Adipose tissue (tissue), 3 donors: ENCODE data around the gene NR2C2AP. TPM values are rescaled to one million over a fixed set of nuclear protein-coding genes. Genes with fewer than 3 reads are reported as not detected.
"Not testable (repeated sequence)": the region's sequence is repeated elsewhere in the genome, so short reads cannot be mapped to it uniquely, and the experiment has no call there.

ENCODE experiments used
- H3K27ac ChIP-seq: one replicate; pipeline ENCODE4 v1.5.1; 2013; ENCODE audit warnings: low read depth, low read length
- WGBS, 3 donors: extraction: QIAGEN DNeasy Blood & Tissue Kit; methylation state at CpG; one replicate each; pipeline ENCODE4 v1.1.7; 2013; 5-methylcytosine and 5-hydroxymethylcytosine counted together
- polyA plus RNA-seq, 3 donors: library from polyadenylated mRNA; stranded (reverse); fragments of 200-250 nt; gene quantifications; one replicate each; pipeline ENCODE4 v1.2.3, GENCODE V29; 2013
- donor health status: healthy with polysubstance abuse.
- donor health status: Bipolar disorder and iron deficiency.
- donor health status: healthy.

NR2C2AP gene
- polyA plus RNA-seq, 3 donors, result 9.3 to 16.0 (median 15.5) TPM

DNA sequence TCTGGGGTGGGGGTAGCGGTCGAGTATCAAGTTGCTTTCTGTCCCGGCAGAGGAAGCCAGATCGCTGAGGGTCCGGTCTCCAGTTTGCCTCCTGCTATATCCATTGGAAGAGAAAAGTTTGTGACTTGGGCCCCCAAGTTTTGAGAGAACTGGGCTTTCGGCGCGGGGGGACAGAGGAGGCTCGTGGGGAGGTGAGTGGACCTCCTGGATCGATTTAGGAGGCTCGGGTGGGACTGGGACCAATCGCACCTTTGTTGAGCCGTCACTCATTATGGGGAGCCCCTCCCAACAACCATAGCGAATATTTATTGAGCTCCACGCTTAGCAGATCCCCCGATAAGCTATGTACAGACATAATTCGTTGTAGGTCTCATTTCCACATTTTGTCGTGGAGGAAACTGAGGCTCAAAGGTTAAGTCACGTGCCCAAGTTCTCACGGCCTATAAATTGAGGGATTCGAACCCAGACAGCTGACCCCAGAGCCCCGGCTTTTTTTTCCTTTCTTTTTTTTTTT, 10.2 kb downstream of the NR2C2AP start:
- H3K27ac ChIP-seq, result no peak overlapping the region
- WGBS, 3 donors, result 0 to 2% (median 1%) methylated on average over 22 of the region's 22 CpGs

DNA sequence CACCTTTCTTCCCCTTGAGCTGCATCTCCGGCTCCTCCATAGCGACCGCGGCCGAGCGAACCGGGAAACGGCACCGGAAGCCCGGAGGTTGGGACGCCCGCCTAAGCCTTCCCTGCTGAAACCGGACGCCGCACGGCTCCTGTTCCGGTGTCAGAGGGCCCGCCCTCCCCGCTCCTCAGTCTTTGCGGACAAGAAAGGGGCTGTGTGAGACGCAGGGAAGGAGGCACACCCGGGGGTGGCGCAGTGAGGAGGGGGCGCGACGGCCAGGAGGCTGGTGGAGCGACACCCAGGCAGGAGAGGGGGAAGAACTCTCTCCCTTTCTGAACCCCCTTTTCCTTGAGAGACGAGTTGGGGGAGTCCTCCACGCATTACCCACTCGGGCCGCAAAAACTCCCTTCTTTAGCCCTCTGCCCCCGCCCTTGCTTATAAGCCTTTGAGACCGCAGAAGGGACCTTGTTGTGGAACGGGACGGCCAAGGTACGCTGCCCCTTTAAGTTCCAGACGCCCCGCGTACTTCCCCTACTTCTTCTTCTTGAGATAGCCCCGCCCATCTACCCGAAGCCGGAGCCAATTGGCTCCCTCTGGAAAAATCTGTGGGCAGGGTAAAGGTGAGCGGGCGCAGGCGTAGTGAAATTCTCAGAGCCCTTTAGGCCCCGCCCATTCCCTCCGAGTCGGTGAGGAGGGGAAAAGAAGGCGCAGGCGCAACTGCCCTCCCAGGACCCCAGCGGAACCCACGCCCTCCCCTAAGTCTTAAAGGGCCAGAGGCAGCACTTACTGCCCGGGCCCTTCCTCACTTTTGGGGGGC, 10.9 kb downstream of the NR2C2AP start, which contains the start of the genes BORCS8 and RFXANK:
Gene BORCS8, minus strand, starts transcription at position 75 of the 805 bp plus-strand sequence. Its CDS starts 35 bp downstream, at position 40.
Gene RFXANK, plus strand, starts transcription at position 181 of the 805 bp plus-strand sequence. CDS start 1,689 bp downstream, outside the sequence.
- WGBS, 3 donors, result 0 to 1% (median 1%) methylated on average over 53 of the region's 53 CpGs
- peak within 1 kb of the TSS; percentile 14 for H3K27ac ChIP-seq

DNA sequence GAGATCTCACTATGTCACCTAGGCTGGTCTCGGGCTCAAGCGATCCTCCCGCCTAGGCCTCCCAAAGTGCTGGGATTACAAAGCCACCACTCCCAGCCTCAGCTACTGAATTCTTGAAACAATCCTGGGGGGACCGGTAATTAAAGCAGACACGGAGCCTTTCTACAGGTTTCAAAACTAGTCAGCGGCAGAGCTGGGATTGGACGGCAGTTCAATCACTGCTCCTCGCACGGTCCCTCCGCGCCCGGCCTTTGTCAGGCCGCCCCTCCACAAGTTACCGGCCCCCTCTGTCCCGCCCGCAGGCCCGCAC, 11.5 kb downstream of the NR2C2AP start:
- no peak overlapping the region for H3K27ac ChIP-seq
- WGBS, 3 donors, result 0% methylated on average over 17 of the region's 17 CpGs

DNA sequence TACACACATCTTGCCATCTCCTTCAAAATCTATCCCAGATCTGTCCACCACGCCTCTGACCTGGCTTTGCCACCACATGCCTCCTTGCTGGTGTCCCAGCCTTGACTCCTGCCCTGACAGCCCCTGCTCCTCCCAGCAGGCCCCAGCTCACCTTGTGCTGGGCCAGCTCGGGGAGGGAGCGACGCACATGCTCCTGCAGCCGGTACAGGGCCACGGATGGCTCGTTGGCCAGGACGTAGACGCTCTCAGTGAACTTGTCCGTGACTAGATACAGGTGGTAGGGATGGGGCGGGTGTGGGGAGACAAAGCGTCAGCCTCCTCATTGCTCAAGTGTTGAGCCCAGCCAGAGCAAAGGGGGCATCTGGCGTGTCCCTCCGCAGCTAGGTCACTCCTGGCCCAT, 16.5 kb downstream of the NR2C2AP start:
- WGBS, 3 donors, result 93 to 97% (median 96%) methylated on average over 14 of the region's 14 CpGs
- H3K27ac ChIP-seq, result peak overlapping the region; percentile 84

DNA sequence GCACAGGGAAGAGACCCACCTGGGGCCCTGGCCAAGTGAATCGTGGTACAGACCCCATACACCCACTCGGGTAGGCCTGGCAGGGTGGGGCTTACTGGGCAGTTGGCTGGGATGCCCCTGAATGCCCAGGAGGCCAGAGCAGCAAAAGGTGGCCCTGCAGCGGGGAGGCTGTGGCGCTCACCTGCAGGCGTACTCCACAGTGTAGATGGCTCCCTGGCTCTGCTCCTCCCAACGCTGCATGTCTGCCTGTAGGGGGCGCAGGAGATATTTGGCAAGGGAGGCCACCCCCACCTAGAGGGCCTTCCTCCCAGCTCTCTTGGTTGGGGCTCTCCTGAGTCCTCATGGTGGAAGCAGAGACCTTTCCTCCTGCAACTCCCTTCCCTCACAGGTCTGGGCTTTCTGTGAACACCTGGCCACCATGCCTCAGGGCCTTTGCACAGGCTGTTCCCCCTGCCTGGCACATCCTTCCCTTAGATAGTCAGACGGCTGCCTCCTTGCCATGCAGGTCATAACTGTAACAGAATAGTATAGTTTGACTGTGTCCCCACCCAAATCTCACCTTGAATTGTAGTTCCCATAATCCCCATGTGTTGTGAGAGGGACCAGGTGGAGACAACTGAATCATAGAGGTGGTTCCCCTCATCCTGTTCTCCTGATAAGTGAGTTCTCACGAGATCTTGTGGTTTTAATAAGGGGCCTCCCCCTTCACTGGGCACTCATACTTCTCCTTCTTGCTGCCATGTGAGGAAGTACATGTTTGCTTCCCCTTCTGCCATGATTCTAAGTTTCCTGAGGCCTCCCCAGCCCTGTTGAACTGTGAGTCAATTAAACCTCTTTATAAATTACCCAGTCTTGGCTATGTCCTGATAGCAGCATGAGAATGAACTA, 17.1 kb downstream of the NR2C2AP start:
- WGBS, 3 donors, result 58 to 69% (median 67%) methylated on average over 9 of the region's 9 CpGs
- H3K27ac ChIP-seq, result peak overlapping the region; percentile 84

DNA sequence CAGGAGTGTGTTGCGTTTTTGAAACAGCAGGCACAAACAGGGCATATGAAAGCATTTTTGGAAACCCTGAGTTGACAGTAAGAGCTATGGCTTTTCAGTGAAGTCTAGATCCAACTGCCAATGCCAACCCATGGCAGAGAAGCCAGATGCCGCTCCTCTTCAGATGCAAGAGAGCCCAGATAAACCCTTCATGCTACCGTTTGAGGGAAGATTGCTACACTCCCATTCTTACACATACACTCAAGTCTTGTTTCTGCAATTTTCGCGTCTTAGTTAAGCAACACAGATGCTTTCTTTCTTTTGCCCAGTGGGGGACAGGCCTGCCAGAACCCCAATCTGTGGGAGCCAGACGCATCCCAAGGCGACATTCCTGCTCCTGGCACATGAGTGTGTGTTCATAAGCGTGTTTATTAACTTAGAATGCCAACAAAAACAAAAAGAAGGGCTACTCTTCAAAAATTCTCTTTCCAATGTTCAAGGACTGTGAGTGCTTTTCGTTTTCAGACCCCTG, 21.7 kb downstream of the NR2C2AP start:
- H3K27ac ChIP-seq, result no peak overlapping the region
- 66 to 88% (median 77%) methylated on average over 9 of the region's 9 CpGs for WGBS, 3 donors

DNA sequence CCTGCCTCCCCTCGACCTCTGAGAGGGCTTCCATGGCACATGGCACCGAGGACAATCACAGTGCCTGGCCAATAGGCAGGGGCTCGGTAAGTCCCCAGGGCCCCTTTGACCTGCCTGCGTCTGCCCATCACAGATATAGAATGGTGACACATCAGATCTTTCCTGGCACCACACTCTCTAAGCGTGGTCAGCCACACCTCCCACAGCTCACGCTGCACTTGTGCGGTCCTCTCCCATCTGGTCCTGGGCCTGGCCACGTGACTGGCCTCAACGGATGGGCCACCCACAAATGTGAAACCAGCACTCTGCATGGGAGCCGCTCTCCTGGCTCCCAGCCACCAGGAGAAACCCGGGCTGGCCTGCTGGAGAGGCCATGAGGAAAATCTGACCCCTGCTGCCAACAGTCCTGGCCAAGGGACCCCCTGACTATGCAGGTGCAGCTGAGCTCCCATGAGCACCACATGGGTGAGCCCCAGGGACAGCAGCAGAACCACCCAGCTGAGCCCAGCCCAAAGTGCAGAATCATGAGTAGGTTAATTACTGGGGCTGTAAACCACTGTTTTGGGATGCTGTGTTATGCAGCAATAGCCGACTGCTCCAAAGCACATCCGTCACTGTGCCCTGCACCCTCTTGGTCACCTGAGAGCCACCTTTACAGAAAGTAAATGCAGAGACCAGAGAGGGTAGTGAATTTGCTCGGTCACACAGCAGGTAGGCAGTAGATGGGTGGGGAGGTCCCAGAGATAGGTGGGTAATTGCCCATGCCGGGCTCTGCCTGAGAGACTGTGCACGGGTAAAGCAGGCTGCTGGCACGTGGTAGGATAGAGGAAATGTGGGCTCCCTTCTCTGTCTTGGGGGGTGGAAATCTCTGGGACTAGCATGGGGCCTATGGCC, 23.4 kb downstream of the NR2C2AP start:
- 88 to 89% (median 88%) methylated on average over 17 of the region's 17 CpGs for WGBS, 3 donors

DNA sequence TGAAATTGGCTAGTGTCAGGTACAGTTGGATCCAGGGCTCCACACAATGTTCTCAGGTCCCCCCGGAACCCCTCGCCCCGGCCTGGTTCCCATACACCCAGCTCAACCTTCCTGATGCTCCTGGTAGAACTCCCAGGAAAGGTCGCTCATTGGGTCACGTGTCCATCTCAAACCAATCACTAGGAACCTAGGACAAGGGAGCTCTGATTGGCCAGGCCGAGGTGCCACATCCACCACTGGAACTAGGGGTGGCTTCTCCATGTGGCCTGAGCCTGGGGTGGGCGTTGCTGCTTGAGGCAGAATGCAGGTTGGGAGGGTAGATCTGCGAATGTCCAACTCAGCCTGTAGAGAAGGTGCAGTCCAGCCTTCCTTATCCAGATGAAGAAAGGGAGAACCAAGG, 26.3 kb downstream of the NR2C2AP start:
- WGBS, 3 donors, result 87 to 92% (median 89%) methylated on average over 8 of the region's 8 CpGs
- H3K27ac ChIP-seq, result no peak overlapping the region

More for the DNA sequence above, 23.4 kb downstream of the NR2C2AP start:
- no peak overlapping the region for H3K27ac ChIP-seq

DNA sequence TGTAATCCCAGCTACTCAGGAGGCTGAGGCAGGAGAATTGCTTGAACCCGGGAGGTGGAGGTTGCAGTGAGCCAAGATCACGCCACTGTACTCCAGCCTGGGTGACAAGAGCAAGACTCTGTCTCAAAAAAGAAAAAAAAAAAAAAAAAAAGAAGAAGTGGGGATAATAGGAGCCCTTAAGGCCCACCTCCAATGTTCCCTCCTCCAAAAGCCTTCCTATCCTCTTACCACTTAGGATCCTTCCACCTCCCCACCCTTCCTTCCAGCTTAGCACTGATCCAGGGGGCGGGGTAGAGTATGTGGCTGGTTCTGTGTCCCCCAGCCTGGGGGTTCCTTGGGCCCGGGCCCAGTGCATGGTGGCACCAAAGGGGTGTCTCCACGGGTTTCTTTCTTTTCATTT, 30.0 kb downstream of the NR2C2AP start:
- 84 to 90% (median 89%) methylated on average over 4 to 5 of the region's 5 CpGs for WGBS, 3 donors
- H3K27ac ChIP-seq, result not testable (repeated sequence)

DNA sequence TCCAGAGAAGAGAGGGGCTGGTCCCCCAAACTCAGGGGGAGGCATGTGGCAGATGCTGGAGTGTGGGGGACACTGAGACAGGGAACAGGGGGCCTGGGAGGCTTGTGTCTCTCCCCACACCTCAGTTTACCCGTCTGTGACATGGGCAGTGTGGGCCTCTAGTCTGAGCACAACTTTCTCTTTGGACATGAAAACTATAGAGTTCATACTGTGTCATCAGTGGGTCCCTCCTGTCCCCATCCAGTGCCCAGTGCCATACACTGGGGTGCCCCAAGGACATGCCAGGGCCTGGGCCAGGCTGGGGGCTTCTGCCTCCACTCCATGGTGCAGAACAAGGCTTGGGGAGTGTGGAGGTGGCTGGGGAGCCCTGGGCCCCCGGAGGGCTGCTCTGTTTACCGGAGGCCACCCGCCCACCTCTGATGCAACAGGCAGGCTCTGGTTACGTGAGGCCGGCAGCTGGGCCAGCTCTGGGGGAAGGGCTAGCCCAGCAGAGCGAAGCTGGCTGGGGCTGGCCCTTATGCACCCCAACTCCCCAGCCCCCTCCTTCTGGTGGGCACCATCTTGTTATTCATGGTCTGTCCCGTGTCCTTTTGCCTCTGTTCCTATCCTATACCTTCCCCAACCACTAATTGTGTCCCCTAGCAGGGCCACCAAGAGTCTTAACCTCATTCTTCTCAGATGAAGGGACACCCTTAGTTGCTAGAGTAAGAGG, 31.2 kb downstream of the NR2C2AP start:
- 45 to 69% (median 52%) methylated on average over 7 to 8 of the region's 8 CpGs for WGBS, 3 donors
- no peak overlapping the region for H3K27ac ChIP-seq

DNA sequence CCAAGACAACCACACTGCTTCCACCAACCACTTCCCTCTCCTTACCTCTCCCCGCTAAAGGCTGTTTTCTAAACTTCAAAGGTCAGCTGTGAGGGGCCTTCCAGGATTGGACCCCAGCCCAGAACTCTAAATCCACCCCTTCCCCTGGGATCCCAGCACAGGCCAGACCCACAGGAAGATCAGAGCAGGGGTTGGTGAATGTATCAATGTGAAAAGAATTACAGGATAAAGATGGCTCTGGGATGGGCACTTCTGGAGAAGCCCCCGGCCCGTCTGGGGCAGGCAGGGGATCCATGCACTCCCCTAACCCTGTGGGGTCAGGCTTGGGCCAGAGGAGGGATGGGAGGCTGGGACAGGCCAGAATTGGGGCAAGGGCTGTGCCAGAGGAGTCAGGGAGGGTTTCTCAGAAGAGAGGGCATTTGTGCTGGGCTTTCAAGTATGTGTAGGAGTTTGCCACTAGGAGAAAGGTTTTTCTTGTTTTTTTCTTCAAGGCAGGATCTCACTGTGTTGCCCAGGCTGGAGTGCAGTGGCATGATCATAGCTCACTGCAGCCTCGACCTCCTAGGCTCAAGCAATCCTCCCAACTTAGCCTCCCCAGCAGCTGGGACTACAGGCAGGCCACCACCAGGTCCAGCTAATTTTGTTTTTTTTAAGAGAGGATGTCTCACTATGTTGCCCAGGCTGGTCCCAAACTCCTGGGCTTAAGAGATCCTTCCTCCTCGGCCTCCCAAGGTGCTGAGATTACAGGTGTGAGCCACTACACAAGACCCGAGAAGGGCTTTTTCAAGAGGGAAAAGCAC, 32.1 kb downstream of the NR2C2AP start:
- 69 to 89% (median 75%) methylated on average over 6 of the region's 6 CpGs for WGBS, 3 donors
- H3K27ac ChIP-seq, result no peak overlapping the region

DNA sequence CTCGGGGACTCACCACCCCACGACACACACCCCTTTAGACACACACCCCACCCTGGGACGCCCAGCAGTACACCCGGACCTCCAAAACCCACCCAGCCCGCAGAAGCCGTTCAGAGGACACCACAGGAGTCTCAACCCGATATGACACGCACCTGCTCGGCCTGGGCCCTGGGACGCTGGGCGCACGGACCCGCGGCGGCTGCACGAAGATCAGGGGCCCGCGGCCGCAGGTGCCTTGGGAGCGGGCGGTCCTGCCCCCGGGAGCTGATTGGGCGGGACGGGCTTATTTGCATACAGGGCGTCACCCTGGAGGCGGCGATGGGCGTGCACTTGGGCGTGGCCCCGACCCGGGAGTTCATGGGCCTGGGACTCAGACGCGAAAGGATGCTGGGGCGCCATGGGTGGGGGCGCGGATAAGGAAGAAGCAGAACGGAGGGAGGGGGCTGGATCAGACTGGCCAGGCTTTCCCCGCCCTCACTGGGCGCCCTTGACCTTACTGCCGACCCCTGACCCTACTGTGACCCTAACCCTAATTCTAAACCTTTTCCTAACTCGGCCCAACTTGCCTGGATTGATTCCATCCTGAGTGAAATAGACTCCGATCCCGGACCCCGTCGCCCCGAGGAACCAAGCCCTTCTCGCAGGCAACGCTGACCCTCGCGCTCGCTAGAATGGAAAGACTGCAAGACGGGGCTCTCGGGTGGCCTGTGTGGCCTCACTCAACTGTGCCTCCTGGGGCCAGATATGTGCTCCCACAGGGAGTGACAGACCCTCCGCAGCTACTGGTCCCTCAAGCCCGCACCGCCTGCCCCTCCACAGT, 33.0 kb downstream of the NR2C2AP start, which contains the start of gene MEF2B:
Gene MEF2B, minus strand, starts transcription at position 211 of the 820 bp plus-strand sequence. CDS start 19,528 bp downstream, outside the sequence.
- WGBS, 3 donors, result 12 to 16% (median 14%) methylated on average over 51 to 56 of the region's 56 CpGs
- no peak within 1 kb of the TSS for H3K27ac ChIP-seq

DNA sequence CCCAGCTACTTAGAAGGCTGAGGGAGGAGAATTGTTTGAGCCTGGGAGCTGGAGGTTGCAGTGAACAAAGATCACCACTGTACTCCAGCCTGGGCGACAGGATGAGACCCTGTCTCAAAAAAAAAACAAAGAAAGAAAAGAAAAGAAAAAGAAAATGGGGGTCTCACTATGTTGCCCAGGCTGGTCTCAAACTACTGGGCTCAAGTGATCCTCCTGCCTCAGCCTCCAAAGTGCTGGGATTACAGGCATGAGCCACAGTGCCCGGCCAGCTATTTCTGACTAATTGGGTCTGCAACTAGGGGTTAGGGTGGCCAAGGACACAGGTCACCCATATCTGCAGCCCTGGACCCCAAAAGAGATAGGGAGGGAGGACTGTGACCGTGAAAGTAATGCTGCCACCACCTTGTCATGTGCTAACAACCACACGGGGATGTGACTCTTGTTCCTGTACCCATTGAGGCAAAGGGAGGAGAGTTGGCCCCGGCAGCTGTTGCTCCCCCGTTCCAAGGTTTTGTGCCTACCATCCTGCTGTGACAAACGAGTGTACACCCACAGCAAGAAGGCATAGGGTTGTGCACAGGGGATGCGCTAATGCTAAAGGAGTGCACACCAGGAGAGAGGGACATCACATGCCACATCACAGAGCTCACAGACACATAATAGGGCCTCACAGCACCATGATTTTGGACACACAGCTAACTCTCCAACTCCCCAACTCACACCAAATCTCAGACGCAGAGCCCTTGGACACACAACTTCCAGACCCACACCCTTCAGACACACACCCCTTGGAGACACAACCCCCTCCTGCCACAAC, 33.8 kb downstream of the NR2C2AP start:
- 74 to 89% (median 84%) methylated on average over 9 of the region's 9 CpGs for WGBS, 3 donors

DNA sequence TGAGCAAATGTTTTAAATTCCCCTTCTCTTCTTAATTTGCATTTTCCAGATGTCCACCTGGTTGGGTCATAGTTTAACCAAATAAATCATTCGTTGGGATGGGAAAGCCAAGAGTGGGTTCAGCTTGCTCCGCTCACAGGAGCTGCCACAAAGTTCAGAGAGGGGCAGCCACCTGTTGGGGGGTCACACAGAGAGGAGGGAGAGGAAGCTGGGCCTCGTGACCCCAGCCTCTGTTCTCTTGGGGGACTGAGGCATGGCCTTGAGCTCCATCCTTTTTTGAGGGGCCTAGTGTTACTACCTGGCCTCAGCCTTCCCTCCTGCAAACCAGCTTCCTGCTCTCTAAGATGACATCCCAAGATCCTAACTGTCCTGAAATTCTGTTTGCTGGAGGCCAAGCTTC, 35.6 kb downstream of the NR2C2AP start:
- 76 to 86% (median 83%) methylated on average over 3 of the region's 3 CpGs for WGBS, 3 donors
- H3K27ac ChIP-seq, result no peak overlapping the region

More for the DNA sequence above, 33.8 kb downstream of the NR2C2AP start:
- no peak overlapping the region for H3K27ac ChIP-seq

DNA sequence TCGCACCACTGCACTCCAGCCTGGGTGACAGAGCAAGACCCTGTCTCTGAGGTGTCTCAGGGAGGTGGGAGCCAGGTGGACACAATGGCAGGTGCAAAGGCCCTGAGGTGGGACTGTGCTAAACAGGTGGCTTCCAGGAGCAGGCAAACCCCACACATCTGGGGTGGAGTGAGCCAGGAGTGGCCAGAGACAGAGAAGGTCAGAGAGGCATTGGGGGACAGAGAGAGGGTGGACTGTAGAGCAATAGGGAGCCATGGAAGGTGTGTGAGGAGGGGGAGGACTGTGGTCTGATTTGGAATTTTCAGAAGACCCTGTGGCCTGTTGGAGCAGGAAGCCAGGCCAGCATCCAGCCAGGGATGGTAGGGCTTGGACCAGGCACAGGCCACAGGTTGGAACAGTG, 37.8 kb downstream of the NR2C2AP start:
- H3K27ac ChIP-seq, result no peak overlapping the region
- WGBS, 3 donors, result 96 to 100% (median 100%) methylated on average over 1 of the region's 1 CpG
